ENCODE measurements around the gene ZFYVE28. TPM values are rescaled to one million over a fixed set of nuclear protein-coding genes. Genes with fewer than 3 reads are reported as not detected.

Gene ZFYVE28
- total RNA-seq, 3 donors from 2014 or later: 32.4 to 56.4 (median 42.9) TPM

DNA sequence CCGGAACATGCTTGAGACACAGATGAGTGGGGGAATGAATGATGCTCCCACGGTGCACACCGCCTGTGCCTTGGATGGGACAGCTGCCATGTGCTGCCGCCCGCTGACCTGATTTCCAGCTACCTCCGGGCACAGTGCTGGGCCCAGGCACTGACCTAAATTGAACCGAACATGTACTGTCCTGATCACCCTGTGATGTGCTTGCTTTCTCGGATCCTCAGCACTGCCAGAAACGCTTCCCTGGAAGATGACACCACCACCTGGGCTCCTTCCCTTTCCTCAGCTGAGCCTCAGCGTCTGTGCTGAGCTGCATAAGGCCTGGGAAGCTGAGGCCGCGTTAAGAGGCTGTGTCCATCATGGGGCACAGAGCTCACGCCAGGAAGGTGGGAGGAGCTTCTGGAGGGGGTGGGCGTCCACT, 117.2 kb downstream of the ZFYVE28 start:
- TF ChIP-seq, protein P1, sequence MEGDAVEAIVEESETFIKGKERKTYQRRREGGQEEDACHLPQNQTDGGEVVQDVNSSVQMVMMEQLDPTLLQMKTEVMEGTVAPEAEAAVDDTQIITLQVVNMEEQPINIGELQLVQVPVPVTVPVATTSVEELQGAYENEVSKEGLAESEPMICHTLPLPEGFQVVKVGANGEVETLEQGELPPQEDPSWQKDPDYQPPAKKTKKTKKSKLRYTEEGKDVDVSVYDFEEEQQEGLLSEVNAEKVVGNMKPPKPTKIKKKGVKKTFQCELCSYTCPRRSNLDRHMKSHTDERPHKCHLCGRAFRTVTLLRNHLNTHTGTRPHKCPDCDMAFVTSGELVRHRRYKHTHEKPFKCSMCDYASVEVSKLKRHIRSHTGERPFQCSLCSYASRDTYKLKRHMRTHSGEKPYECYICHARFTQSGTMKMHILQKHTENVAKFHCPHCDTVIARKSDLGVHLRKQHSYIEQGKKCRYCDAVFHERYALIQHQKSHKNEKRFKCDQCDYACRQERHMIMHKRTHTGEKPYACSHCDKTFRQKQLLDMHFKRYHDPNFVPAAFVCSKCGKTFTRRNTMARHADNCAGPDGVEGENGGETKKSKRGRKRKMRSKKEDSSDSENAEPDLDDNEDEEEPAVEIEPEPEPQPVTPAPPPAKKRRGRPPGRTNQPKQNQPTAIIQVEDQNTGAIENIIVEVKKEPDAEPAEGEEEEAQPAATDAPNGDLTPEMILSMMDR (IDR thresholded peaks at IDR 0.05): no peak
- no peak for ATAC-seq
- Histone ChIP-seq H3K4me1 (ENCODE audit: low read depth) (peaks cover 5% of the 10 kb centered on the region), H3K9me3 (no peaks in the 10 kb centered on the region), H3K36me3 (ENCODE audit: low read depth) (no peaks in the 10 kb centered on the region), H3K4me3 (no peak overlapping the region)
- no peak for DNase-seq
- intact Hi-C loops (cut with DNase I, micrococcal nuclease): no loop called here

DNA sequence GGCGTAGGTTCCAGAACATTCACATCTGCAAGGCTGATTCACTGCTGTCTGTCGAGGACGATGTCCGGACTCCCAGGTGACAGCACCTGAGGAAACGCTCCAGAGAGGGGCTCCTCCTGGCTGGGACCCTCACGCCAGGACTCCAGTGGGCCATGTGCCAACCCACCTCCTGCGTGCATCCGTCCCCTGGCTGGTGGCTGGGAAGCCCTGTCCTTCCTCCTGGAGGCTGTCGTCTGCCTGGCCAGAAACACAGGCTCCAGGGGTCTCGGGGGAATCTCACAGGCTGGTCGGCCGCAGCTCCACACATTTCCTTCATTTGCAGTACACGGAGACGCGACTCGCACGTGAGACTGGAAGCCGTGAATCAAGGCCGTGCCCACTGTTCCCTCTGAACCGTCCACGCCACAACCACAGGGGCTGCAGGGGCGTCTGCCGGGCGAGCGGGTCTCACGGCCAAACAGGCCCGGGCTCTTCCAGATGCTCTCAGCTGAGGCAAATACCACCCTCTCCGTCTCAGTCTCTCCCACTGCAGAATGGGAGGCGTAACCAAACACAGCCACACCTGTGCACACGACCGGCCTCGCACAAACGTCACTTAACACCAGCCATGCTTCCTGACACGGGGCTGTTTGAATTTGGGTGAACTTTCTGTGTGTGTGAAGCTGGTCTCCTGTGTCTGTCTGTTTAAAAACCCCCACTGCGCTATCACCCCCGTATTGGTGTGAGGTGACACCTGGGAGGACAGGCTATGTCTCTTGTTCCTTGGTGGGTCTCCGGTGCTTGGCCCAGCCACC, 117.8 kb downstream of the ZFYVE28 start:
- peak in 1 of 3 donors; percentile 21 for DNase-seq
- peaks cover 5% of the 10 kb centered on the region for H3K4me1 ChIP-seq (ENCODE audit: low read depth)
- no peaks in the 10 kb centered on the region for H3K36me3 ChIP-seq (ENCODE audit: low read depth)
- intact Hi-C loops (cut with DNase I, micrococcal nuclease): no loop called here
- no peaks in the 10 kb centered on the region for H3K9me3 ChIP-seq
- TF ChIP-seq, protein P1 (IDR thresholded peaks at IDR 0.05): no peak
- H3K4me3 ChIP-seq: no peak overlapping the region
- ATAC-seq: peak; percentile 32

DNA sequence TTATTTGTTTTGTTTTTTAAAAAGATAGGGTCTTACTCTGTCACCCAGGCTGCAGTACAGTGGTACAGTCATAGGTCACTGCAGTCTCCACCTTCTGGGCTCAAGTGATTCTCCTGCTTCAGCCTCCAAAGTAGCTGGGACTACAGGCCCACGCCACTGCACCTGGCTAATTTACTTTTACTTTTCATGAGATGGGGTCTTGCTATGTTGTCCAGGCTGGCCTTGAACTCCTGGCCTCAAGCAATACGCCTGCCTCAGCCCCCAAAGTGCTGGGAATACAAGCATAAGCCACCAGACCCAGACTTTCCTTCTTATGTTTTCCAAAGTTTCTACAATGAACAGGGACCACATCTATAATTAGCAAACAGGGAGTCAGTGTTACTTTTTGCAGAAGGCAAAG, 118.7 kb downstream of the ZFYVE28 start:
- intact Hi-C loops (cut with DNase I, micrococcal nuclease): no loop called here
- DNase-seq: no peak

DNA sequence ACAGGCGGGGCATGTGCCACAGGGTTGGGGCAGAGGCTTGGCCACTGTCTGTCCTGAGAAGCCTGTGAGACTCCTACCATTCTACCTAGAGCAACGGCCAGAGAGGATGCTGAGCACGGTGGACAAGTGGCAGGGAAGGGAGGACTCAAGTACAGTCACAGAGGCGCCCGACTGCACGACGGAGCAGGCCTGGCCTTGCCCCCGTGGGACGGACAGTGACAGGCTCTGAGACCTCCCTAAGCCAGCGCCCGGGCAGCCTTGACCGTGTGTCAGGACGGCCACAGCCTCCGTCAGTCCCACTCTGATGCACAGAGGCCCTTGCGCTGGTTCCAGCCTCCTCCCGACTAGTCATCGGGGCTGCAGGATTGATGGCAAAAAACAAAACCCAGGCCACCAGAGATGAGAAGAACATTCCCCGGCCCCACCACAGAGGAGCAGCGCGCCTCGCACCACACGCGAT, 119.9 kb downstream of the ZFYVE28 start:
- DNase-seq: no peak
- intact Hi-C loops (cut with DNase I, micrococcal nuclease): no loop called here
- no peaks in the 10 kb centered on the region for H3K36me3 ChIP-seq (ENCODE audit: low read depth)
- no peaks in the 10 kb centered on the region for H3K9me3 ChIP-seq
- no peak overlapping the region for H3K4me3 ChIP-seq
- TF ChIP-seq, protein P1 (IDR thresholded peaks at IDR 0.05): no peak
- H3K4me1 ChIP-seq (ENCODE audit: low read depth): no peaks in the 10 kb centered on the region
- ATAC-seq: no peak

More for the DNA sequence above, 118.7 kb downstream of the ZFYVE28 start:
- Histone ChIP-seq H3K36me3 (ENCODE audit: low read depth) (no peaks in the 10 kb centered on the region), H3K9me3 (no peaks in the 10 kb centered on the region), H3K4me1 (ENCODE audit: low read depth) (peaks cover 5% of the 10 kb centered on the region), H3K4me3 (no peak overlapping the region)
- TF ChIP-seq, protein P1 (IDR thresholded peaks at IDR 0.05): no peak
- no peak for ATAC-seq

DNA sequence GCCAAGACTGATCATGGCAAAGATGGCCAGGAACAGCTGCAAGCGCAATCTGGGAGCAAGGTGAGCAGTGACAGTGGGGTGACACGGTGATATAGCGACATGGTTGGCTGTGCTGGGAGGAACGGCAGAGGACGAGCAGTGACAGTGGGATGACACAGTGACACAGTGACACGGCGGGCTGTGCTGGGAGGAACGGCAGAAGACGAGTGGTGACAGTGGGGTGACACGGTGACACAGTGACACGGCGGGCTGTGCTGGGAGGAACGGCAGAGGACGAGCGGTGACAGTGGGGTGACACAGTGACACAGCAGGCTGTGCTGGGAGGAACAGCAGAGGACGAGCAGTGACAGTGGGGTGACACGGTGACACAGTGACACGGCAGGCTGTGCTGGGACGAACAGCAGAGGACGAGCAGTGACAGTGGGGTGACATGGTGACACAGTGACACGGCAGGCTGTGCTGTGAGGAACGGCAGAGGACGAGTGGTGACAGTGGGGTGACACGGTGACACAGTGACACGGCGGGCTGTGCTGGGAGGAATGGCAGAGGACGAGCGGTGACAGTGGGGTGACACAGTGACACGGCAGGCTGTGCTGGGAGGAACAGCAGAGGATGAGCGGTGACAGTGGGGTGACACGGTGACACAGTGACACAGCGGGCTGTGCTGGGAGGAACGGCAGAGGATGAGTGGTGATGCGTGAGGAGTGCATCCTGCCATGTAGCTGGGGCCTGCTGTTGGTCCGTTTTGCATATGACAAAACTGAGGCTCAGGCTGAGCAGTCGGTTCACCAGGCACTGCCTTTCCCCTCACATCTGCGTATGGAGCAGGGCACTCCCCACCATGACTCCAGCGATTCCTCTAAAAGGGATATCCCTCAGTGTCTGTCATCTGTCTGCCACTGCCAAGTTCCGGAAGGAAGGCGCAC, 120.6 kb downstream of the ZFYVE28 start:
- H3K36me3 ChIP-seq (ENCODE audit: low read depth): no peaks in the 10 kb centered on the region
- intact Hi-C loops (cut with DNase I, micrococcal nuclease): no loop called here
- no peaks in the 10 kb centered on the region for H3K4me1 ChIP-seq (ENCODE audit: low read depth)
- TF ChIP-seq, protein P1 (IDR thresholded peaks at IDR 0.05): no peak
- H3K9me3 ChIP-seq: no peaks in the 10 kb centered on the region
- DNase-seq (no peak), ATAC-seq (no peak)
- H3K4me3 ChIP-seq: no peak overlapping the region

Measured in mucosa of descending colon (tissue), 3 donors.